ENCODE measurements around the gene LHPP. TPM values are rescaled to one million over a fixed set of nuclear protein-coding genes. Genes with fewer than 3 reads are reported as not detected.

LHPP gene
- total and polyA plus RNA-seq, 2 experiments from 2014 or later = 19.1 to 40.6 TPM

DNA sequence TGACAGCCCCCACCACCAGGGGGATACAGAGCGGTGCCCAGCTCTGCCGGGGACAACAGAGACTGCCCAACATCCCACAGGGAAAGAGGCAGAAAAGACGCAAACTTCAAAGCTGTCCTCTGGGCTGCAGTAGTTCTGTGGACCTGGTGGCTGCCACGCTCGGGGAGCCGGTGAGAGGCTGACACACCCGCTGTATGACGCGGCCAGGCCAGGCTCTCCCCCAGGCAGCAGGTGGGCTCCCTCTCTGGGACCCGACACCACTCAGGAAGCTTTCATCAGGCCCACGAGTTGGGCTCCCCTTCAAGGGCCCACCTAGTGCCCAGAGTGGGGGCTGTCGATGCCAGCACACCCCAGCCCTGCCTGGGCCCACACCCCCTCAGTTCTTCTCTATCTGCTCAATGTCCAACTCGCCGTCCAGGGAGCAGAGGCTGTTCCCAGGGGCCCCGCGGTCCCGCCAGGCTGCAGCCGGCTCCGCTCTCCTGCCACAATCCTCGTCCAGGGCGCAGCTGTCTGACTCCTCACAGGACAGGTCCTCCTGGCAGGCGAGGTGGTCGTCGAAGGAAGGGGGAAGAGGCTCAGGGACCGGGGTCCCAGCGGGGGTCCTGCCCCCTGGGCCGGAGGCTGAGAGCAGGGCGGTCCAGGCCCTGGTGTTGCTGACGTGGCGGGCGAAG lies 161.4 kb downstream of the LHPP start:
- H3K4me3 ChIP-seq = no peak overlapping the region
- no peaks in the 10 kb centered on the region for H3K36me3 ChIP-seq
- H3K27ac ChIP-seq = peak overlapping the region; percentile 34
- no peak for DNase-seq (ENCODE audit: low read depth in 1 of 2, low spot score in 1 of 2)
- H3K9me3 ChIP-seq (ENCODE audit: low read depth) = no peaks in the 10 kb centered on the region
- H3K27me3 ChIP-seq = no peaks in the 10 kb centered on the region
- H3K4me1 ChIP-seq (ENCODE audit: low read depth) = peaks cover 21% of the 10 kb centered on the region
- TF ChIP-seq, protein P1, sequence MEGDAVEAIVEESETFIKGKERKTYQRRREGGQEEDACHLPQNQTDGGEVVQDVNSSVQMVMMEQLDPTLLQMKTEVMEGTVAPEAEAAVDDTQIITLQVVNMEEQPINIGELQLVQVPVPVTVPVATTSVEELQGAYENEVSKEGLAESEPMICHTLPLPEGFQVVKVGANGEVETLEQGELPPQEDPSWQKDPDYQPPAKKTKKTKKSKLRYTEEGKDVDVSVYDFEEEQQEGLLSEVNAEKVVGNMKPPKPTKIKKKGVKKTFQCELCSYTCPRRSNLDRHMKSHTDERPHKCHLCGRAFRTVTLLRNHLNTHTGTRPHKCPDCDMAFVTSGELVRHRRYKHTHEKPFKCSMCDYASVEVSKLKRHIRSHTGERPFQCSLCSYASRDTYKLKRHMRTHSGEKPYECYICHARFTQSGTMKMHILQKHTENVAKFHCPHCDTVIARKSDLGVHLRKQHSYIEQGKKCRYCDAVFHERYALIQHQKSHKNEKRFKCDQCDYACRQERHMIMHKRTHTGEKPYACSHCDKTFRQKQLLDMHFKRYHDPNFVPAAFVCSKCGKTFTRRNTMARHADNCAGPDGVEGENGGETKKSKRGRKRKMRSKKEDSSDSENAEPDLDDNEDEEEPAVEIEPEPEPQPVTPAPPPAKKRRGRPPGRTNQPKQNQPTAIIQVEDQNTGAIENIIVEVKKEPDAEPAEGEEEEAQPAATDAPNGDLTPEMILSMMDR (IDR thresholded peaks at IDR 0.05; ENCODE audit: low read depth, low read length) = no peak

DNA sequence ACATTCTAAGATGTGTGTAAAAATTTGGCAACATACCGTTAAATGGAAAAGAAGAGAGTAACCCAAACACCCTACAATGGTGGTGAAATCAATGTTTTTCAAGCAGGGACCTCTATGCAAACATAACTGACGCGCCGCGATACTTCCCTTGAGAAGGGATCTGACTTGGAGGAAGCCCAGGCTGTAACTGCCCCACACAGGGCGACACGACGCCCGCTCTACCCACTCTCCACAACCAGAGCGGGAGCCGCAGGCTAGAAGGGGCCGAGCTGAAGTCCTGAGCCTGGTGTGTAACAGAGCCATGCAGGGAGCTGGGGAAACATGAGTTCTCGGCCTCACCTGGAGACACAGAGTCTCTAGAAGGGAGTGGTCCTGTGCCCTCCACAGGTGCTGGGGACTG lies 162.4 kb downstream of the LHPP start:
- Histone ChIP-seq H3K4me3 (no peak overlapping the region), H3K27ac (no peak overlapping the region), H3K36me3 (no peaks in the 10 kb centered on the region), H3K27me3 (no peaks in the 10 kb centered on the region), H3K9me3 (ENCODE audit: low read depth) (no peaks in the 10 kb centered on the region), H3K4me1 (ENCODE audit: low read depth) (peaks cover 21% of the 10 kb centered on the region)
- no peak for DNase-seq (ENCODE audit: low read depth in 1 of 2, low spot score in 1 of 2)
- TF ChIP-seq, protein P1 (IDR thresholded peaks at IDR 0.05; ENCODE audit: low read depth, low read length) = no peak

DNA sequence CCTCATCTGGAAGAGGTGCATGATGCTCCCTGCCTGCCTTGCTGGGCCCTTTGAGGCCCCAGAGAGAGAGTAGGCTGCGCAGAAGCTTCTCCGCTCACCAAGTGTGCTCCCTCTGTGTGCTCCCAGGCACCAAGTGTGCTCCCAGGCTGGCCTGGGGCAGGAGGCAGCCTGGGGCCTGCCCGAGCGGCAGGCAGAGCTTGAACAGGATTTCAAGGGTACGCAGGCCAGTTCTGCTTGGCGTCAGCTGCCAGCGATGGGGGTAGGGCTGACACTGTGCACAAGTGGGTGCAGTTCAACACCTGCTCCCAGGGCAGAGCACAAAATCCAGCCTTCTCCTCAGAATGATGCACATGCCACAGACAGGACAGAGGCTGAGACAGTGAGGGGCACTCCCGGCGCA lies 162.8 kb downstream of the LHPP start:
- Histone ChIP-seq H3K27me3 (no peaks in the 10 kb centered on the region), H3K4me3 (no peak overlapping the region), H3K36me3 (no peaks in the 10 kb centered on the region), H3K4me1 (ENCODE audit: low read depth) (peaks cover 21% of the 10 kb centered on the region), H3K9me3 (ENCODE audit: low read depth) (no peaks in the 10 kb centered on the region), H3K27ac (no peak overlapping the region)
- DNase-seq (ENCODE audit: low read depth in 1 of 2, low spot score in 1 of 2) = no peak
- TF ChIP-seq, protein P1 (IDR thresholded peaks at IDR 0.05; ENCODE audit: low read depth, low read length) = no peak

DNA sequence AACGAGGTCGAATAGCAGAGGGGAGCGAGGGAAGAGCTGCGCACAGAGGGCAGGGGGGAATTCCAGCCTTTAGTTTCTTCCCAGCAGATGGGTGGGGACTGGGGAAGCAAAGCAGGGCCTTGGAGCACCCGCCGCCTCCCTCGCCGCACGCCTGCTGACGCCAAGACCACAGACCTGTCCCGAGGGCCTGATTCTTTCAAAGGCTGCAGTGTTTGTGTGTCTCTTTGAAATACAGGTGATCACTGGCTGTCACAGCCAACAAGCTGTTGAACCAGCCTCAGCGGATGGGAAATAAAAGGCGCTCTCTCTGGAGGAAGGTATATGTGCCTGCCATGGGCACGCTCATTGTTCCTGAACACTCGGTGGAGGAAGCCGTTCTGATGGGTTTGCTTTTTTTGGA lies 163.3 kb downstream of the LHPP start:
- DNase-seq (ENCODE audit: low read depth in 1 of 2, low spot score in 1 of 2) = no peak
- TF ChIP-seq, protein P1 (IDR thresholded peaks at IDR 0.05; ENCODE audit: low read depth, low read length) = no peak
- H3K27me3 ChIP-seq = no peaks in the 10 kb centered on the region

DNA sequence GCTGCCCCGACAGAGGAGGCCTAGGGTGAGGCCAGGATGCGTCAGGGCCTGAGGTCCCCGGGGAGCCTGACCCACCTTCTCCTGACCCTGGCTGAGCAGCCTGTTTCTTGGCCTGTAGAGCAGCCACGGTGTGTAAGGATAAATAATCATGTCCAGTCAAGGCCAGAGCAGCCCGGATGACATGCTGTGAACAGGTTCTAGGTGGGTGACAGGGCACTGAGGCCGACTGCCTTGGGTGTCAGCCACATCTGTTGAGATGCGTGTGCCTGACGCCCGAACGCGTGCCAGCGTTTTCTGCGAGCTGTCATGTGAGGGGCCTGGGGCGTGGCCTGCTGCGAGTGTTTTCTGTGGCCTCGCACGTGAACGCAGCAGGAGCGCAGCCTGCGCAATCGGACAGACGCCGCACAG lies 164.2 kb downstream of the LHPP start:
- Histone ChIP-seq H3K4me3 (no peak overlapping the region), H3K27me3 (no peaks in the 10 kb centered on the region), H3K27ac (no peak overlapping the region), H3K36me3 (no peaks in the 10 kb centered on the region), H3K4me1 (ENCODE audit: low read depth) (peaks cover 21% of the 10 kb centered on the region), H3K9me3 (ENCODE audit: low read depth) (no peaks in the 10 kb centered on the region)
- TF ChIP-seq, protein P1 (IDR thresholded peaks at IDR 0.05; ENCODE audit: low read depth, low read length) = no peak
- DNase-seq (ENCODE audit: low read depth in 1 of 2, low spot score in 1 of 2) = no peak

More for the DNA sequence above, 163.3 kb downstream of the LHPP start:
- no peak overlapping the region for H3K27ac ChIP-seq
- no peaks in the 10 kb centered on the region for H3K9me3 ChIP-seq (ENCODE audit: low read depth)
- peaks cover 21% of the 10 kb centered on the region for H3K4me1 ChIP-seq (ENCODE audit: low read depth)
- H3K4me3 ChIP-seq = no peak overlapping the region
- H3K36me3 ChIP-seq = no peaks in the 10 kb centered on the region
